Activated CD4-positive, alpha-beta T cell treated with anti-CD3 and anti-CD28 coated beads, Interleukin-2, amount 50 U/mL, for 16 hours (primary cell): ENCODE measurements around the gene WHRN.

Experiments
- DNase-seq: peaks from one replicate; pipeline ENCODE4 v3.0.0-alpha.2; 2020

WHRN gene

DNA sequence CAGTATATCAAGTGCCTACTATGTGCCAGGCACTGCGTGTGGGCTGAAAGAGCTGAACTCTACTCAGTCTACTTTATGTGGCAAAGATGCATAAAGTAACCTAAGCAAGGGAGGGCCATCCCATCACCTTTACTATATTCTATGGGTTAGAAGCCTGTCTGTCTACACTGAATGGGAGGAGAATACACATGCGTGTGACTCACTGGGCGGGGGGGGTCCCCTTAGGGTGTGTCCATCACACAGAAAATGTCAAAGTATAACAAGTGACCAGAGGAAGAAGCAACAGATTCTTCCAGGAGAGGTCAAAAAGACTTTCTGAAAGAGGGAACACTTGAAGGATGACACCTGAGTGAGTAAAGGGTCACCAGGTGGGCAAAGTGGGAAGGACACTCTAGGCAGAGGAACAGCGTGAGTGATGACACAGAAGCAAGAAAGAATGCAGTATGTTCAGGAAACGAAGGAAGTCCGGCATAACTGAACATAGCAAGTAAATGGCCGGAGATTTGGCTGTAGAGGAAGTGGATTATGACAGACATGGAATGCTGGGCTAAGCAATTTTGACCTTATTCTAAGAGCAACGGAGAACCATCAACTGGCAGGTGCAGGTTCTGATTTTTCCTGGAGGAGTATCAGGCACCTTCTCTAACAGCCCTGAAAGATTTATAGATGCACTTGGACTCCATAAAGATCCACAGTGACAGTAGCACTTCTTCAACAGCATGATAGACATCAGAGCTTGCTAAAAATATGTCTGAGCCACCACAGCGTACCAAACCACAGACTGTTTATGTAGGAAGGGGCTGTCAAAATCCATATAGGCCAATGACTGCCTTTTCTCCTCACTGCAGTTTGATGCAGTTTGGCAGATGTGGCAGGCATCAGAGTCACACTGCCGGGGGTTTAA lies 8.0 kb upstream of the WHRN start:
- DNase-seq = no peak

DNA sequence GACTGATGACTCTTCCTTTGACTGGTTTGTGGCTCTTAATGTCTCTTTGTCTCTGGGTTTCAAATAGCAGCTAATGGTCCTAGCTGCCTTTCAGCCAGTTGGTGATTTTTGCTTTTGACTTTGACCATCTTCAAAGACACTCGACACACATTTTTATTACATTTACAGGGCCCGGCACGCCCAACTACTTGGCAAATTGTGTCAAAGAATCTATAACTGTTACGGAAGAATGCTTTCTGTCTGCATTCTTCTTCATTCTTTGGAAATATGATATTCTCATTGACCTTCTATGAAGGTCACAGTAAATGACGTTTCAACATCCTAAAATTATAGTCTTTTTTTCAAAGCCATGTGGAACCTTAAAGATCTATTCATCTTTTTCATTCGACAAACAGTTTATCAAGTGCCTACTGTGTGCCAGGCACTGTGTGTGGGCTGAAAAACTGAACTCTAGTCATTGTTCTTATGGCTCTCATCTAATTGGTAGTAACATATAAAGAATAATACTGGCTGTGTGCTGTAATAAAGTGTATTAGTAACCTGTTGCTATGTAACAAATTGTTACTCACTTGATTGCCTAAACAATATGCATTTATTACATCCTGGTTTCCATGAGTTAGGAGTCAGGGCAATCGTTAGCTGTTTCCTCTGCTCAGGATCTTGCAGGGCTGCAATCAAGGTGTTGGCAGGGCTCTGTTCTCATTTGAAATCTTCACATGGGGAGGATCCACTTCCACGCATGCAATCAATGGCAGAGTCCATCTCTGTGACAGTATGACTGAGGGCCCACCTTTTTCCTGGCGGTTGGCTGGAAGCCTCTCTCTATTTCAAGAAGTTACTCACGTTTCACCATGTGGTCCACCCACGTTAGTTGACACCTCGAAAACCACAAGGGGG lies 7.0 kb upstream of the WHRN start:
- DNase-seq = no peak

- DNase-seq = peak; percentile 30
Measured at GRCh38 chr9:114507726-114508125, 2.5 kb upstream of the WHRN start.

GRCh38 chr9:114506082-114506390 lies 763 bp upstream of the WHRN start:
- no peak for DNase-seq

GRCh38 chr9:114504341-114505186 lies 709 bp downstream of the WHRN start:
- no peak for DNase-seq

DNA sequence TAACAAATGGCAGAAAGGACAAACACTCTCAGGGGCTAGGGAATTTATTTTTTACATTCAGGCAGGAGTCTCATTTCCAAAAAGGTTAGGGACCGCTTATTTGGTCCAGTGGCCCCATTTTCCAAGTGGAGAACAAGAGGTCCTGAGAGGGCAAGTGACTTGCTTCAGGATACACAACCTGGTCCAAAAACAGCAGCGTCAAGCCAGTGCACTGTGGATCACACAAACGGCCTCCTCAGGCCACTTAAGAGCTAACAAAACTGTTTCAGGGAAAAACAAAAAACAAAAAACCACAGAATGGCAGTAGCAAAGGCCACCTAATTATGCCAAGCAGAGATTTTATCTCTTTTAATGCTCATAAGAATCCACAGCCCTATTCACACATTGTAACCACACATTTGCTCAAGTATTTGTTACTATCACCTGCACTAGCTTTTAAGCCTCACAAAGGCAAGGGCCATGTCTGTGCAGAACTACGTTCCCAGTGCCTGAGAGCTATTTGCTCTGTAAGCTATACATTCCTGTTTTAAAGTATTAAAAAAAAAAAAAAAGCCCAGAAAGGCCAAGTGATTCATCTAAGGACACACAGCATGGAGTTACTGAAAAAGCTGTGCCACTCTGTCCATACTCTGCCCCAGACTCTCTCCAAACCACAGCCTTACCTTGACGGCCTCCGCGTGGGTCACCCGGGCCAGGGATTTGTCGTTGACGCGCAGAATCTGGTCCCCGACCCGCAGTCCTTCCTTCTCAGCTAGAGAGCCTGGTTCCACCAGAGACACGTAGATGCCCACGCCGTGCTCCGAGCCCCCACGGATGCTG lies 1.5 kb downstream of the WHRN start:
- DNase-seq = peak; percentile 16

GRCh38 chr9:114503009-114503408 lies 2.3 kb downstream of the WHRN start:
- DNase-seq = no peak

- DNase-seq = peak; percentile 15
Measured at GRCh38 chr9:114501796-114502682, 3.2 kb downstream of the WHRN start.

DNA sequence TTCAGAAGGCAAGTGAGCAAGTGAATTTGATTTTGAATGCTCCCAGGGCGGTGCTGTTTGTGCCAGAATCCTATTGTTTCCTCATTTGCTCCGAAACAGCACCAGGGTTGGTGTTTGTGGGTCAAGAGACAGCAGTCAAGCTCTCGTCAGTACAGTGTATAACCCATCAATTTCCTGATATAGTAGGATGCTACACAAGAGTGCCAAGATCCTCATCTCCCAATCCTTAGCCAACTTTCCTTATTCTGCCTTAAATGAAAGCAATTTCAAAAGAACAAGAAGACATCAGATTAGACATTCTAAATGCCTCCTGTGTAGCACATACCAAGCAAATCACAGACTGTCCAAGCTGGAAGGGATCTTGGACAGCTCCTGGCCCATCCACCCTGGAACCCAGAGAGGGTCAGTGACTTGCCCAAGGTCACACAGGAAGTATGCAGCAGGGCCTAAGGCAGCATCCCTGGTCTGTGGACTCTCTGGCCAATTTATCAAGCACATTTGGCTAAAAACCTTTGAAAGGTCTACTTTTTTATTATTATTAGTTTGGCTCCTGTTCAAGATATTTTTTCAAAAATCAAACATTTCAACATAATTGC lies 4.5 kb downstream of the WHRN start:
- DNase-seq = no peak

- no peak for DNase-seq
Measured at GRCh38 chr9:114499941-114500696, 5.2 kb downstream of the WHRN start.

DNA sequence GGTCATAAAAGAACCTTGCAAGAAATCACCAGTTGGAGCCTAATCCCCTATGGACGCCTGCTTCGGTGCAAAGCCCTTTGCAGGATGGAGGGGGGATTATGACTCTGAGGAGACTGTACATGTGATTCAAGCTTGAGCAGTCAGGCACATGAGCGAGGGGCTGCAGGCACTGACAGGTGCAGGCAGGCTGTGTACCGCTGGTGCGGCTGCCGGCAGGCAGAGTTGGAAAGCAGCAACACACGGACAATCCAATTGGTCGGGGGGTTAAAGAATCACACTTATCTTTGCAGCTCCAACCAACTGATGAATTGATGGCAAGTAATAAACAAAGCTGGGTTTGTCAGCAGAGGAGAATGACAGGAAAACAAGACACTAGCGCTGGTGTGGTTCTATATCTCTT lies 5.7 kb downstream of the WHRN start:
- DNase-seq = no peak

- DNase-seq = no peak
Measured at GRCh38 chr9:114497727-114498382, 7.4 kb downstream of the WHRN start.

- DNase-seq = no peak
Measured at GRCh38 chr9:114497236-114497635, 8.0 kb downstream of the WHRN start.

GRCh38 chr9:114496011-114496410 lies 9.3 kb downstream of the WHRN start:
- no peak for DNase-seq

DNA sequence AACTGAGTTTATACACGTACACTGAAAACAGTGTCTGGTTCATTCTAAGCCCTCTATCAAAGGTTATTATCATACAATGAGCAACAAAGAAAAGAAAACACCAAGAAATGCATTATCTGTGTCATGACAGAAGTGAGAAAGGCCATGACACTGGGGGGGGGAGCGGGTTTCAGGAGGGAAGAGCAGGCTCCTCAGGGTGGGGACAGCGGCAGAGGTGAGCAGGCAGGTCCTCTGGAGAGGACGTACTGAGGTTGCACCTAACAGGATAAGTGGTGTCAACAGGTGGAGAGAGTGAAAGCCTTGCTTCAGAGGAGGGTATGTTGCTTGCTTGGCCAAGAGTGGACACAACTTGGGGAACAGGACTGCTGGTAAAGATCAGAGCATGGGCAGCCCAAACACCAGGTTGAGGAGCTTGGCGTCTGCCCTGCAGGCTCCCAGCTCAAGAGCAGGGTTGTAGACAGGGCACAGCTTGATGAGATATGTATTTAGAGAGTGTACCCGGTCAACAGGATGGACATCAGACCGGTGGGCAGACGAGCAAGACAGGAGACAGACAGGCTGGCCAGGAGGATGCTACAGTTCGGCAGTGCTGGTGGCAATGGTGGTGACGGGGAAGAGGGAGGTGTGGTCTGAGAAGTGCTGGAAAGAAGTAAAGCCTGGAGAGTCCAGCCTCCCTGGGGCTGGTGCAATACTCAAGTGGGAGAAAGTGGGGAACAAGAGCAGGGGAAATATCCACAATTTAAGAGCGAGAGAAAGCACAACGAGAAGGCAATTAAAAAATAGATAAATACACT lies 10.3 kb downstream of the WHRN start:
- DNase-seq = no peak

DNA sequence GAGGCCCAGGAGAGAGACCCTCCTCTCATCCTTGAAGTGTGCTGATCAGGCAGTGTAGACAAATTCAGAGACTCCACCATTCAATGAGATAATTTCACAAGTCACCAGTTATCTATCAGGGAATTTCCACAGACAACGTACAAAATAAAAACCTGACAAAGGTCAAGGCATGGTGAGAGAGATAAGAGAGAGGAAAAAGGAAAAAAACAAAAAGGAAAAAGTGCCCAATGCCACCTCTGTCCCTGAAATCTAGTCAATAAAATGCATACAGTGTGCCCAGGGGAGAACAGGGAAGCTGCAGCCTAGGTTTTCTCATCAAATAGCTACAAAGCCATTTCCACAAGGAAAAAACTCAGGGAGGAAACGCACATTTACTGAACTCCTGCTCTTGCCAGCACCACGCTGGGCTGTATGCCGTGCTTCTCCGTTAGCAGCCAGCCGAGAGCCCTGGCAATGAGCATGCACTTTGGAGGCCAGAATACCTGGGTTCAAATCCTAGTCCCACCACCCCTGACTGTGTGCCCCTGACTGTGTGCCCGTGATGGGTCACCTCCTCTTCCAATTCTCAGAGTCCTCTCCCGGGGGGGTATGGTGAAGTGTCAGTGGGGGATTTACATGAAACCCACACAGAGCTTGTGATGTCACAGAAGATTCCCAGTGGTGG lies 11.6 kb downstream of the WHRN start:
- DNase-seq = no peak

- DNase-seq = no peak
Measured at GRCh38 chr9:114492991-114493390, 12.3 kb downstream of the WHRN start.

GRCh38 chr9:114491430-114492003 lies 13.8 kb downstream of the WHRN start:
- DNase-seq = no peak
